Kidney (tissue), 14 donors: ENCODE measurements around the gene TERT. TPM values are rescaled to one million over a fixed set of nuclear protein-coding genes. Genes with fewer than 3 reads are reported as not detected.

ENCODE experiments used
- DNase-seq, 5 donors: peaks; one replicate each; pipeline ENCODE4 v3.0.0-alpha.2; 2013 to 2020
- FAIRE-seq: peaks from 2 replicates; lab custom pipeline; 2012; peaks lifted over from hg19 to GRCh38; lab: Jason Lieb, UNC
- H3K27ac ChIP-seq, 2 donors: one replicate each; pipeline ENCODE4 v1.7.0; 2013; ENCODE audit warnings: low read depth in 2 of 2, low read length in 2 of 2, inconsistent platforms in 1 of 2
- H3K27me3 ChIP-seq: one replicate; pipeline ENCODE4 v1.7.1; 2013; ENCODE audit warnings: low read length, inconsistent platforms; ENCODE audit not compliant: control insufficient read depth, insufficient read depth
- H3K36me3 ChIP-seq, 3 donors: one replicate each; pipeline versions ENCODE4 v1.7.0 to v1.7.1; 2013; ENCODE audit warnings: low read length in 3 of 3, control low read depth in 1 of 3, inconsistent platforms in 1 of 3; ENCODE audit not compliant: insufficient read depth in 3 of 3, control insufficient read depth in 2 of 3
- H3K4me1 ChIP-seq, 3 donors: one replicate each; pipeline versions ENCODE4 v1.7.0 to v1.7.1; 2013; ENCODE audit warnings: low read length in 3 of 3, inconsistent platforms in 1 of 3, low read depth in 1 of 3; ENCODE audit not compliant: control insufficient read depth in 2 of 3, insufficient read depth in 2 of 3
- H3K4me3 ChIP-seq, 3 donors: one replicate each; pipeline versions ENCODE4 v1.7.0 to v1.8.1; 2013; ENCODE audit warnings: low read length in 3 of 3, control low read depth in 1 of 3, inconsistent platforms in 1 of 3
- H3K9ac ChIP-seq, 3 donors: one replicate each; pipeline versions ENCODE4 v1.7.0 to v1.7.1; 2013; ENCODE audit warnings: low read length in 3 of 3, control low read depth in 1 of 3, inconsistent platforms in 1 of 3
- H3K9me3 ChIP-seq, 3 donors: one replicate each; pipeline versions ENCODE4 v1.7.0 to v1.7.1; 2013; ENCODE audit warnings: low read length in 3 of 3, control low read depth in 1 of 3, inconsistent platforms in 1 of 3; ENCODE audit not compliant: control insufficient read depth in 2 of 3, insufficient read depth in 1 of 3
- CTCF ChIP-seq: IDR thresholded peaks from 3 replicates; pipeline ENCODE4 v1.5.1; 2012; ENCODE audit warnings: mild to moderate bottlenecking, moderate library complexity, borderline replicate concordance; ENCODE audit not compliant: insufficient read depth; ENCODE audit errors: extremely low read depth
- intact Hi-C: fragments of 100-400 bp; cut with DNase I; formaldehyde crosslinking; loops from one replicate; pipeline ENCODE4 v1.11.1; 2022
- polyA plus RNA-seq: library from polyadenylated mRNA; stranded (reverse); fragments of 350-450 nt; fragmentation: Illumina TruSeq; extraction: RNeasy Lipid Tissue Mini Kit (QIAGEN cat#74804); gene quantifications from one replicate; pipeline ENCODE4 v1.2.3, GENCODE V29; 2014; ENCODE audit warnings: low read depth, low replicate concordance; ENCODE audit not compliant: insufficient read depth
- total RNA-seq: library from RNA; stranded (reverse); fragmentation: NEBNext Ultra II Directional; extraction: Animal tissue kit (Norgen Biotek cat#: 25700); gene quantifications from one replicate; pipeline ENCODE4 v1.2.1, GENCODE V29; 2021
- donor health status: control.
- donor health status: control.
- donor health status: control.
- donor health status: control.
- donor health status: control.
- donor health status: DM: yes; HTN: yes; CAD: no.
- donor health status: Normal renal cell carcinoma (clear cell type).

The TERT gene
- total and polyA plus RNA-seq, 2 donors from 2014 or later = 0.91 TPM; not detected in 1

GRCh38 chr5:1259806-1260480 is 34.9 kb downstream of the TERT start:
- FAIRE-seq = no peak
- H3K9me3 ChIP-seq = peaks cover 0 to 16% (median 0%) of the 10 kb centered on the region in 3 donors
- intact Hi-C loops = no loop called here
- H3K36me3 ChIP-seq = no peaks in the 10 kb centered on the region
- no peaks in the 10 kb centered on the region for H3K4me1 ChIP-seq
- DNase-seq = no peak
- H3K9ac ChIP-seq = no peak overlapping the region
- no peak overlapping the region for H3K27ac ChIP-seq
- H3K27me3 ChIP-seq = no peaks in the 10 kb centered on the region
- H3K4me3 ChIP-seq = no peak overlapping the region
- no peak for TF ChIP-seq CTCF

GRCh38 chr5:1257841-1258240 is 37.0 kb downstream of the TERT start:
- FAIRE-seq (no peak), DNase-seq (no peak)
- TF ChIP-seq CTCF = no peak
- Histone ChIP-seq H3K4me3 (no peak overlapping the region), H3K36me3 (no peaks in the 10 kb centered on the region), H3K9ac (no peak overlapping the region), H3K9me3 (peaks cover 0 to 16% (median 0%) of the 10 kb centered on the region in 3 donors), H3K27ac (no peak overlapping the region), H3K4me1 (no peaks in the 10 kb centered on the region), H3K27me3 (no peaks in the 10 kb centered on the region)
- intact Hi-C loops = no loop called here

GRCh38 chr5:1257363-1257762 is 37.5 kb downstream of the TERT start:
- FAIRE-seq = no peak
- no peak for DNase-seq
- no peaks in the 10 kb centered on the region for H3K36me3 ChIP-seq

More at GRCh38 chr5:1257363-1257762, 37.5 kb downstream of the TERT start:
- Histone ChIP-seq H3K27me3 (no peaks in the 10 kb centered on the region), H3K9ac (no peak overlapping the region), H3K9me3 (peaks cover 0 to 12% (median 0%) of the 10 kb centered on the region in 3 donors), H3K27ac (no peak overlapping the region), H3K4me3 (no peak overlapping the region), H3K4me1 (no peaks in the 10 kb centered on the region)
- intact Hi-C loops = no loop called here
- no peak for TF ChIP-seq CTCF
